ENCODE results near the gene PSMB1. TPM values are rescaled to one million over a fixed set of nuclear protein-coding genes. Genes with fewer than 3 reads are reported as not detected.

Gene PSMB1
- 342 and 389 TPM in 2 replicates for total RNA-seq

- peak; percentile 82 for DNase-seq (ENCODE audit: low read depth, low spot score)
These were observed at the start of gene PSMB1 for GRCh38 chr6:170552765-170553533. Gene PSMB1, minus strand, starts transcription at chr6:170553307. Its CDS starts 65 bp downstream, at chr6:170553242.

- DNase-seq (ENCODE audit: low read depth, low spot score), result no peak
These were observed 44.2 kb upstream of the PSMB1 start for GRCh38 chr6:170597278-170597677.

DNA sequence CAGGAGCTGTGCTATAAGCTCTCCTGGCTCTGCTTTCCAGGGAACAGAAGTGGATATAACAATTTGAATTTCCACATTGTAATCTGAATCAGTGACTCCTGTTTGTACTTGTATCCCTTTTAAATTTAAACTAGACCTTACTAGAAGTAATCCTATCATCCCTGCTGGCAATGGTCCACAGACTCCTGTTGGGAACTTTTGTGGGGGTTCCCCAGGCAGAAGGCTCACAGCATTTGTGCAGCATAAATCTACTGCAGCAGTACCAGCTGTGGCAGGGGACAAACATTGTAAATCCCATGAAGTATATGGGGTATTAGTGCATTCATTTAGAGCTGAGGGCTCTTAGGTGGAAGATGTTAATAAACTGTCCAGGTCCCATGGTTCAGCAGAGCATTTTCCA, 43.3 kb upstream of the PSMB1 start:
- no peak for DNase-seq (ENCODE audit: low read depth, low spot score)

DNA sequence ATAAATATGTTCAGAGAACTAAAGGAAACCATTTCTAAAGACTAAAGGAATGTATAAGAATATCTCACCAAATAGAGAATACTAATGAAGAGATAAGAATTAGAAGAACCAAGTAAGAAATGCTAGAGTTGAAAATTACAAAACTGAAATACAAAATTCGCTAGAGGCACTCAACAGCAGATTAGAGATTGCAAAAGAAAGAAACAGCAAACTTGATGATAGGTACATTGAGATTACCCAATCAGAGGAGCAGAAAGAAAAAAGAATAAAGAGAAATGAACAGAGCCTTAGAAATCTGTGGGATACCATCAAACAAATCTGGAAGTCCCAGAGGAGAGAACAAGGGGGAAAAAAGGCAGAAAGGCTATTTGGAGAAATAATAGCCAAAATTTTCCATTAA, 37.6 kb upstream of the PSMB1 start:
- DNase-seq (ENCODE audit: low read depth, low spot score), result no peak

DNA sequence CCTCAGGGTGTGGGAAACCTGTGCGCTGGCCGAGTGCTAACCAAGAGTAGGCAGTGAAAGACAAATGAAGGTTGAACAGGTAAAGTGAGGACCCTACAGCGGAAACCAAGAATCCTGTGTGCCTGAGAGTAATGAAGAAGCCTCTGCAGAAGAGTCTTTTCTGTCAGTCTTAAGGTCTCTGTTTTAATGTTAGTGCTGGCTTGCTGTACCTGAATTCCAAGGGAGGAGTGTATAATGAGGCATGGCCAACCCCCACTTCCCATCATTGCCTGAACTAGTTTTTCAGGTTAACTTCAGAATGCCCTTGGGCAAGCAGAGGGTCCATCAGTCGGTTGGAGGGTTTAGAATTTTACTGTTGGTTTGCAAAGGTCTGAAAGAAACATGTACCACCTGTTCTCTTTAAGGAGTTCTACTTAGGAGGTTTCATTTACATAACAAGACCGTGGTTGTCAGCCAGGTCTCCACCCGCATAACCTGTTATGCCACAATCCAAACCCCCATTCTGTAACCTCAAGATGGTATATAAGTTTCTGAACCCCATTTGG, 31.9 kb upstream of the PSMB1 start:
- DNase-seq (ENCODE audit: low read depth, low spot score), result no peak

GRCh38 chr6:170584181-170584953, 31.3 kb upstream of the PSMB1 start, which contains the start of gene PDCD2:
Gene PDCD2, minus strand, starts transcription at chr6:170584637. Its CDS starts 56 bp downstream, at chr6:170584581.
- peak; percentile 56 for DNase-seq (ENCODE audit: low read depth, low spot score)

DNA sequence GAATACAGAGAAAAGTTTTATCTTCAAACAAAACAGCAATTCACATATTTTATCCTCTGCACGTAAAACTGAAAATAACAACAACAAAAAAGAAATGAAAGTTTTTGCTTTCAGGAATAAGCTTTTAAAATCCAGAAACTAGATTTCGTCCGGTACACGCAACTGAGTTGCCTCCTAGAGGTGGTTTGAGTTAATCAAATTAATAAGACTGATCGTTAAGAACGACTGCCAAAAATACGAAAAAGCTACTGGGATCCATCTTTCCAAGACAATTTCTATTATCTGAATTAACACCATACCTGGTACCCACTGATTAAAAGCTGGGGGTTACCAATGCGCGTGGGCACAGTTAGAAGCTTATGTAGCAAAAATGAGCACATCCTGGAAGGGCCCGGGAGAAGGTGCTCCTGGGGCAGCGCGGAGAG, 30.7 kb upstream of the PSMB1 start:
- DNase-seq (ENCODE audit: low read depth, low spot score), result no peak

GRCh38 chr6:170578909-170579308, 25.8 kb upstream of the PSMB1 start:
- no peak for DNase-seq (ENCODE audit: low read depth, low spot score)

DNA sequence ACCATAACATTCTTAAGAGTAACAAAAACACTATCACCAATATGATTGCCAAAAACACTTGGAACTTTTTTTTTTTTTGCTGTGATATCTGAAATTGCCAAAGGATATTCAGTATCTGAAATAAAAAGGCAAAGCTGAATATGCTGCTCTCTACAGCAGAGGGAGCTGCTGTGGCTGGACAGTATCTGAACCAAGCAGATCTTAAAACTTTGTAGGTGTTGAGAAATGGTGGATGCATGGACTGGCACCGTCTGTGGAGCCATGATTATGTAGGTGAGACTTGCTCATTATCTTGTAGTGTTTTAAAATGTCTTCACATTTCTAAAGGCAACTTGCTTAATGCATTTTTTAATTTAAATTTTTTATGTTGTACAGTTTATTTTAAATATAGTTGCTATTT, 22.1 kb upstream of the PSMB1 start:
- DNase-seq (ENCODE audit: low read depth, low spot score), result no peak

DNA sequence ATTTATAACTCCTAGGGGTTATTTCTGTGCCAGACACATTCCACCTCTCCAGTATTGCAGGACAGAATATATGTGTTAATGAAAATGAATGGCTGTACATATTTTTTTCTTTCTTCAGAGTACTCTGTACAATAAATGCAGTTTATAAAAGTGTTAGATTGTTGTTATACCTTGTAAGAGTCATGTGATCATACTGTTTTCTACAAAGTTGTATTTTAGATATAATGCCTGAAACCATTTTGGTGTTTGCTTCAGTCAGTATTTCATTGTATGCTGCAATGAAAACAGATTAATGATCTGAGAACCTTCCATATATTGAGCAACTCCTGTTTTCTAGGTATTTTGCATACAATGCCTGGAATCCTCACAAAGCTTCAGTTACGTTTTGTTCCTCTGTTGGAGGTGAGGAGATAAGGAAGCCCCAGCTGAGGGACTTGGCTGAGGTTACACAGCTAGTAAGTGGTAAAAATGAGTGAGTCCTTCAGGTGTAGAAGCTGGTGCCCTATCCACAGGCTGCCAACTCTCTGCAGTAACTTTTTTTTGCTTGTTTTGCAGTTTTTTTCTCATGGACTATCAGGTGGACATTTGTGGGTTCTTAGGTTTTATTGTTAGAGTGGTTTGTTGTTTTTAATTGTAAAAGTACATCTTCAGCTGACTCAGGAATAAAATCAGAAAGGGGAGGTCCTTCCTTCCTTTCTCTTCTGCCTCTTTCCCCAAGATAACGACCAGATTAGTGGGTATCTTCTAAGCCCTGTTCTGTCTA, 19.8 kb upstream of the PSMB1 start:
- DNase-seq (ENCODE audit: low read depth, low spot score), result no peak

- no peak for DNase-seq (ENCODE audit: low read depth, low spot score)
These were observed 11.9 kb upstream of the PSMB1 start for GRCh38 chr6:170564936-170565530.

GRCh38 chr6:170561555-170561954, 8.4 kb upstream of the PSMB1 start:
- no peak for DNase-seq (ENCODE audit: low read depth, low spot score)

- DNase-seq (ENCODE audit: low read depth, low spot score), result no peak
These were observed 2.2 kb upstream of the PSMB1 start for GRCh38 chr6:170555305-170555704.

GRCh38 chr6:170554796-170555137, 1.7 kb upstream of the PSMB1 start:
- DNase-seq (ENCODE audit: low read depth, low spot score), result no peak

DNA sequence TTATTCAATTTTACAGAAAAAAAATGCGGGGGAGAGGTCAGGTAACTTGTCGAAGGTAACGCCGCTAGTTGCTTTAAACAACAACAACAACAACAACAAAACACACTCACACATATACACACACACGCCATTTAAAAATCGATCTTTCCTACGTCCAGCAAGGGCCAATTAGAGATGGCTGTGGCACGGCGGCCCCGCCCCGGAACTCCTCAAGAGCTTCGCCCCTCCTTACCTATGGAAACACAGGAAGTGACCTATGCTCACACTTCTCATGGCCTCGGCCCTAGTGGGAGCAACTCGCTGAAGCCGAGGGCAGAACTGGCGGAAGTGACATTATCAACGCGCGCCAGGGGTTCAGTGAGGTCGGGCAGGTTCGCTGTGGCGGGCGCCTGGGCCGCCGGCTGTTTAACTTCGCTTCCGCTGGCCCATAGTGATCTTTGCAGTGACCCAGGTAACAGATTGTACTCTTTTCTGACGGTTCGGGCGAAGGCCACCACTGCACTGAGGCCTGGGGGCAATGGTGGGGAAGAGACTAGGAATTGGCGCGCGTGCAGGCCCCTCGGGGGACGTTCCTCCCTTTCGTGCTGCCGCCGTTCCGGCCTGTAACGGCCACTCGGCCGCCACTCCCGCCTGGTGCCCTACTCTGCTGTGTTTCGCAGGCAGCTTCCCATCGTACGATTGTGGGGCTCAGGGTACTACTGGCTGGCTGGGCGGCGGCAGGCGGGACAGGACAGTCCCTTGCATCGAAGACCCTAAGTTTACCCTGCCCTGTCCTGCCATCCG, 1.1 kb upstream of the PSMB1 start, which contains the start of gene TBP:
TSS of gene TBP (plus strand) at position 357 of the 783 bp plus-strand sequence. CDS start 2,661 bp downstream, outside the sequence.
- DNase-seq (ENCODE audit: low read depth, low spot score), result peak; percentile 96

GRCh38 chr6:170553534-170554012, 466 bp upstream of the PSMB1 start:
- no peak for DNase-seq (ENCODE audit: low read depth, low spot score)

DNA sequence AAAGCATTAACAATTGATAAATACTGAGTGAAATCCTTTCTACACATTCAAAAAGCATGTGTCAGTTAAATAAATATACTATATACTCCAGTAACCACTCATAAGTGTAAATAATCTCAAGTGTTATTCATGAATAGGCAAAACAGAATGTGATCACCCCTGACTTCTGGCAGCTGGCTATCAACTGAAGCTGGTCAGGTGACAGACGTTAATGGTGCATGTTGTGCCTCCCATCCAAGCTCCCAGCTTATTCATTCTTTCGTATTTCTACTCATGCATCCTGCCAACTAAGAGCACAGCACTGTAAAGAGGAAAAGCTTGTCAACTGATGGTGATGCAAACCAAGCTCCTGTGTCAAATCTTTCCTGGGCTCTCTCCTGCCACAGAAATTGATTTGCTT, 7.7 kb downstream of the PSMB1 start:
- no peak for DNase-seq (ENCODE audit: low read depth, low spot score)

- no peak for DNase-seq (ENCODE audit: low read depth, low spot score)
These were observed 10.9 kb downstream of the PSMB1 start for GRCh38 chr6:170542031-170542719.

GRCh38 chr6:170537329-170537728, 15.8 kb downstream of the PSMB1 start:
- no peak for DNase-seq (ENCODE audit: low read depth, low spot score)

- DNase-seq (ENCODE audit: low read depth, low spot score), result no peak
These were observed 16.4 kb downstream of the PSMB1 start for GRCh38 chr6:170536671-170537070.
